Measurements from ENCODE around the gene CORO7. TPM values are rescaled to one million over a fixed set of nuclear protein-coding genes. Genes with fewer than 3 reads are reported as not detected.

CORO7 gene
- total RNA-seq, 1 experiment from 2014 or later, result 13.1 TPM

DNA sequence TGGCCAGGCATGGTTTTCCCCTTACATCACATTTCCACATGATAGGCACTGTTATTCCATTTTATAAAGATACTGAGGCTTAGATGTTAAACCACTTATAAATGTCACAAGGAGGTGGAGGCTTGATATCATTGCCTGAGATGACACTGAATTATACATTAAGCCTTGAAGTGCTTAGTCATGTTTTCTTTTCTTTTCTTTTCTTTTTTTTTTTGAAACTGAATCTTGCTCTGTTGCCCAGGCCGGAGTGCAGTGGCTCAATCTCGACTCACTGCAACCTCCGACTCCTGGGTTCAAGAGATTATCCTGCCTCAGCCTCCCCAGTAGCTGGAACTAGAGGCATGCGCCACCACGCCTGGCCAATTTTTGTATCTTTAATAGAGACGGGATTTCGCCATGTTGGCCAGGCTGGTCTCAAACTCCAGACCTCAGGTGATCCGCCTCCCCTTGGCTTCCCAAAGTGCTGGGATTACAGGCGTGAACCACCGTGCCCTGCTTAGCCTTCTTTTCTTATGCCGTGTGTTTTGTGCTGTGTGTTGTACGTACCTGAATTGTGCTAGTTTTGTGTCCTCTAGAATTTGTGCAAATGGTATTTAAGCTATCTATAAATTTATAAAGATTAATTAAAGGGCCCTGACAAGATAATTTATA, 10.5 kb upstream of the CORO7 start:
- no peak for DNase-seq (ENCODE audit: extremely low read depth, low read depth)

DNA sequence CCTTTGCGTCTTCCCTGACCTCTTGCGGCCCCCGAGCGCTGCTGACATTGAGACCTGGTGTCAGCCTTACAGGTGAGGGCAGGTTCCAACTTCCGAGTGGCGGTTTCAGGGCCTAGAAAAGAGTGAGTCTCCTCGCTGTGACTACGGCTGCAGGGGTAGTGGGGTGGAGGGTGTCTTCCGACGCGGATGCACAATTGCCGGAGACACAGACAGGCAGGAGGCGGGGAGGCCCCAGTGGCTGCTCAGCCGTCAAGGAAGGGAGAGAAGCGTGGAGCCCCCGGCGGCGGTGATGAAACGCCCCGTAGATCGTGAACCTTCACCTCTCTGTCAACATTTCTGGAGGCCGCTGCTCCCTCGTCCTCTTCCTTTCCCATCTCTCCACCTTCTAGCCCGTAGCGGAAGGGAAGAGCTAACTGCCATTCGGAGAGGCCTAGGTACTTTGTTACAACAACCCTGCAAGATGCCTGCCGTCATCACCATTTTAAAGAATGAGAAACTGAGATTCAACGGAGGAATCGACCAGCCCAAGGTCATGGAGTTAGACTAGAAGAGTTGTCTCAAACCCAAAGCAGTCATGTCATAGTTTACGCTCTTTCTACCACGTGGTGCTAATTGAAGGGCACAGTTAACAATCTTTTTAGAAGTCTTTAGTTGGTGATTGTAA, 9.8 kb upstream of the CORO7 start:
- no peak for DNase-seq (ENCODE audit: extremely low read depth, low read depth)

DNA sequence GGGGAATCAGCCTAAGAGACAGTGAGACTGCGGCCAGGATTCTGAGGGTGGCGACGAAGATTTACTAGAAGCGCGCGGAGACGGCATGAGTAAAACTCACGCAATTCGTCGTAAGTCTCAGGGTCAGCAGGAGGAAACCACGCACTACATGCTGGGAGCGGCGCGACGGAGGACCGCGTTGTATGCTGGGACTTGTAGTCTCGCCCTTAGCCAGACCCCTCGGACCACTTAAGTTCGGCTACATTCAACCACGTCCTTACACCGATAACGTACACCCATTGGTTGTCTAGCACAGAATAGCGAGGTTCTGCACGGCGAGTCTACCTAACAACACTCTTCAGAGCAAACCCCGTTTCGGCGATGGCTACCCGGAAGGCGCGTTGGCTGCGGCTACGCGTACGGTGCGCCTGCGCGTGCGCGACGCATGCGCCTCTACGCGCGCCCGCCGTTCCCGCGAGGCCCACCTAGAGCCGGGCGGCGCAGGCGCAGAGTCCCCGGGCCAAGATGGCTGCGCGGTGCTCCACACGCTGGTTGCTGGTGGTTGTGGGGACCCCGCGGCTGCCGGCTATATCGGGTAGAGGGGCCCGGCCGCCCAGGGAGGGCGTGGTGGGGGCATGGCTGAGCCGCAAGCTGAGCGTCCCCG, 9.1 kb upstream of the CORO7 start, which contains the start of gene DNAJA3:
DNAJA3 (plus strand) TSS at position 491 of the 643 bp plus-strand sequence; CDS start at position 505, 14 bp downstream.
- DNase-seq (ENCODE audit: extremely low read depth, low read depth), result peak; percentile 96

DNA sequence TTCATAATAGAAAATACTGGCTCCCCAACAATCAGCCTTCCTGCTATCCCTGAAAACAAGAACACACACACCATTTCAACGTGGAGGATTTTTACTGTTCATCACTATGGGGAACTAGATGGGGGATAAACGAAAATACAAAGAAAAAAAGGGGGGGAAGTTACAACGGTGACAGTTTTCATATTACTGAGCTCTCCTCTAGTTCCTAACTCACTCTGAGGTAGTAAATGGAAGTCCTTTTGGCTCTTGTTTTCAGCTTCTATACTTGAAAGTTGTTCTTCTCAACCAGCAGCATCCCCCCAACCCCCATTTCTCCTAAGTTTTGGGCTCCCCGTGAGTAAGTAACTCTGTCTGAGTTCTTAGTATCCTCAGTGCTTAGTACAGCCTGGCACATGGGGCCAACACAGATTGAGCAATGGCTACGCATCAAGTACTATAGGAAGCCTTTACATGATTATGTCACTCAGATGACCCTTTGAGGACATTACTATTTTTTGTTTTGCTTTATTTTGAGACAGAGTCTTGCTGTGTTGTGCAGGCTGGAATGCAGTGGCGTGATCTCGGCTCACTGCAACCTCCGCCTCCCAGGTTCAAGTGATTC, 4.2 kb upstream of the CORO7 start:
- no peak for DNase-seq (ENCODE audit: extremely low read depth, low read depth)

DNA sequence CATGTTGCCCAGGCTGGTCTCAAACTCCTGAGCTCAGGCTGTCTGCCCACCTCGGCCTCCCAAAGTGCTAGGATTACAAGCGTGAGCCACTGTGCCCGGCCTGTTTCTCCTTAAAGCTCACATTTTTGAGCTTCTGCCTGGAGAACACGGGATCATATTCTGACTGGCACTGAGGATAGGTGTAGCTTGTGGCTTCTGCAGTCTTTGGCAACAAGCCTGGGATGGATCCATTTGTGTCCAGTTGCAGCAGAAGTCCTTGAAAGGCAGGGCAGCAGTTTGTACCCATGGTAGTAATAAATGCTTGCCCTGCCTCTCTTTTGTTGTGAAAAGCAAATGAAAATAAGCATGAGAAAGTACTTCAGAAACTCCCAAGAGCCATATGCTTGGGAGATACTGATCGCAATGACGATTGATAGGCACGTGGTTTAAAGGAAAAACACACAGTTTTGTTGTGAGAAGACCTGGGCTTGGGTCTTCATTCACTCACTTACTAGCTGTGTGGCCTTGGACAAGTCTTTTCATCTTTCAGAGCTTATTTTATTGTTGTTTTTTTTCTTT, 3.1 kb upstream of the CORO7 start:
- DNase-seq (ENCODE audit: extremely low read depth, low read depth), result no peak

DNA sequence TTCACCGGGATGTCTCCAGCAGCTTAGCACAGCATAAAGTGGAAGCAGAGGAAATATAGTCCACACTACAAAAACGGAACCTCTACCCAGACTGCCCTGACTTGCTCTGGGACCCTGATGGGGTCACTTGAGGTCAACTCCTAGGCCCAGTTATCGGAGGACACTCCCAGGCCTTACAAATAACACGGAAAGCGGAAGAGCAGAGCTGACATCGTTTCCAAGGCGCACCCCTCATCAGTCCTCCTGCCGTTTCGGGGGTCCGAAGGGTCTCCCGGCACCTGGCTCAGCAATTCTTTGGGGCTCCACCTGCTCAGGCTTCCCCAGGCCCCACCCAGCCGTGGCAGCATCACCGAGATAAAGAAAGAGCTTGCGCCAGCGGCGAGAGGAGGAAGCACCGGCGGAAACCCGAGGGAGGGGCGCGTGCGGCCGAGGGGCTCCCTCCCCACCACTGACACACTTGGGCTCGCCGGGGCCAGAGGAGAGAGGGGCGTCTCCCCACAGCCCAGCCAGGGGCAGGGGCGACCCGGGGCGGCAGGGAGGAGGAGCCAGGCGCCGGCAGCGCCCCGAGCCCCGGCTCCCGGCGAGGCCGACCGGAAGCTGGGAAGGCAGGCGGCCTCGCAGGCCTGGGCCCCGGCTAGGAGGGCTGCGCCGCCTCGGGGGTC, 727 bp downstream of the CORO7 start:
- no peak for DNase-seq (ENCODE audit: extremely low read depth, low read depth)

DNA sequence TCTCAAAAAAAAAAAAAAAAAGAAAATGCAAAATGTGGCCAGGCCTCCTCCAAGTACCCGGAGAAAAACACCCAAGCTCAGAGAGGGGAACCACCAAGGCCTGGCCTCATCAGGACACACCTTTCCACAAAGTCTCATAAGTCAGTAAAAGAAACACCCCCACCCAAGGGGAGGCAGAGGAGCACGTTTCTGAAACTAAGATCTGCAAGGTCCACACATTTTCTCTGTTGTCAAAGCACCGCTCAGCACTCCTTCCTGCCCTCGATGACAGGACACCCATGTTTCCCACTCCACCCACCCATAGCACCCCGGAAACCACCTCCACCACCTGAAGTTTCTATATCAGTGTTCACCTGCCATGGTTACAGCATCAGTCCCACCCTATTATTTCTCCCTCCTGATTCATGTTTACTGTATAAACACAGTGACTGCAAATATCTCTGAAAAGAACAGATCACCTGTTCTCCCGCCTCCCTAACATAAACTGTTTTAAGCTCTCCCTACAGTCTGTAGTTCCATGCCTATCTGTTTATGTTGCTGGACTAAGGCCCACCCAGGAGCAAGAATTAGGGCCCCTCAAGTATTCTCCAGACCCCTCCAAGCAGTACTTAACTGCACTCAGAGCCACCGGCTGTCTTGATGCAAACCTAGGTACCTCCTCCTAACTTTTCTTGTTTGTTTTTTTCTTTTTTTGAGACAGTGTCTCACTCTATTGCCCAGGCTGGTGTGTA, 2.0 kb downstream of the CORO7 start:
- no peak for DNase-seq (ENCODE audit: extremely low read depth, low read depth)

DNA sequence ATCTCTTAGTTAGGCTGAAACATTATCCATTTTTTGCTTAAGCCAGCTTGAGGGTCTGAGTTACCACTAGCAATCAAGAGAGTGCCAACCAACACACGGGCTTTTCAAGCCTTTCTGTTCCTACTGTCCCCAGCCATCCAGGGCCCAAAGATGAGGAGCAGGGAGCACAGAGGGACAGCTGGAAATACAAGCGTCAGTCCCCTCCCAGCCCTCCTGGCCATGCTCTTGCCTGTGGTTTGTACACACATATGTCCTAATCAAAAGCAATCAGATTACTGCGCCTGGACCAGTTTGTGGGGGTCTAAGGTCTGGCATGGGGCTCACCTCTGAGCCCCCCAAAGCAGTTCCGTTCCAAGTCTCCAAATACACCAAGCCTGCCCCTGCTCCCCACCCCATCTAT, 3.5 kb downstream of the CORO7 start:
- no peak for DNase-seq (ENCODE audit: extremely low read depth, low read depth)

DNA sequence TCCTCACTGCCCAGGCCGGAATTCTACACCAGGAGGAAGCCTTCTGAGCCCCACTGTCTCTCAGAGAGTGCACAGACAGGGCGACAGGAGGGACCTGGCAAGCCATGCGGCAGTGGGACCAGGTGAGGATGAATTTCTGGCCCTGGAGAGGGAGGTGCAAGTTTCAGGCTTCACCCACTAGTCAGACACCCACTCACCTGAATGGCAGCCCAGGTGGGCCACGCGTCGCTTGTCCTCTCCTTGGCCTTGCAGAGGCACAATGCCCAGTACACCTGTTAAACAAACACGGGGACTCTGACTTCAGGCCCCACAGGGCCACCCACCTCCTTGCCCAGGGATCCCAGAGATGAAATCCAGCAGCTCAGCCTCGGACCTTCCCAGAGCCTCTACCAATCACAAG, 4.2 kb downstream of the CORO7 start:
- no peak for DNase-seq (ENCODE audit: extremely low read depth, low read depth)

DNA sequence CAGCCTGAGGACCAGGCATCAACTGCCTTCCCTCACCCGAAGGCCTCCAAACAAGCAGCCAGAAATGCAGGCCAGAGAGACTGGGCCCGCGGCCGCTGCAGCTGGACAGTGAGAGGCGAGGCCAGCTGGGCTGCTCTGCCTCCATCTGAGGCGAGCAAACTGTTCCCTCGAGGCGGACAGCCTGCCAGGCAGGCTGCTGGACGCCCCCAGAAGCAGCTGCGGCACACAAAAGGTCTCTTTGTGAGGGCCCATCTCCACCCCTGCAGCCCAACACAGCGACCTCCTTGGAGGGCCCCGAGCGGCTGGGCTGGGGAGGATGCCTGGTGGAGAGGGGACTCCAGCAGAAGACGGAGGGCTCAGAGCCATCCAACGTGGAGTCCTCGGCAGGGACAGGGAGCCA, 4.7 kb downstream of the CORO7 start:
- DNase-seq (ENCODE audit: extremely low read depth, low read depth), result no peak

DNA sequence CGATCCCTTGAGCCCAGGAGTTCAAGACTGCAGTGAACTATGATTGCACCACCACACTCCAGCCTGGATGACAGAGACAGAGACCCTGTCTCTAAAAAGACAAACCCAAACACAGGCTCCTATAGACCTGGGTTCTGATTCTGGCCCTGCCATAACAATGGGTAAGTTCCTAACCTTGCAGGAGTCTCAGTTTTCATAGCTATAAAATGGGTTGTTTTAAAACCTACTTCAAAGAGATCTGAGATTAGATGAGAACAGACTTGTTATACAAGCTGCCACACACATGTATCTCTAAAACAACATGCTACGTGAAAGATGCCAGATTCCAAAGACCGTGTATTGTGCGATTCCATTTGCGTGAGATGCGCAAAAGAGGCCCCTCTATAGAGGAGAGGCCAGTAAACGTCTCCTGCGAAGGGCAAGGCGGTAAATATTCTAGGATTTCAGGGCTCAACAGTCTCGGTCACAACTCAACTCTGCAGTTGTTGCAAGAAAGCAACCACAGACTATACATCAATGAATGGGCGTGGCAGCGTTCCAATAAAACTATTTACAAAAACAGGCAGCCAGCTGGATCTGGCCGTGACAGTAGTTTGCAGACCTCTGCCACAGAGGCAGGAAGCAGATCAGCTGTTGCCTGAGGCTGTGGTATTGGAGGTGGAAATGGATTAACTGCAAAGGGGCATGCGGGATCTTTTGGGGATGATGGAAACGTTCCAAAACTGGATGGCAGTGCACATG, 5.9 kb downstream of the CORO7 start:
- DNase-seq (ENCODE audit: extremely low read depth, low read depth), result no peak

DNA sequence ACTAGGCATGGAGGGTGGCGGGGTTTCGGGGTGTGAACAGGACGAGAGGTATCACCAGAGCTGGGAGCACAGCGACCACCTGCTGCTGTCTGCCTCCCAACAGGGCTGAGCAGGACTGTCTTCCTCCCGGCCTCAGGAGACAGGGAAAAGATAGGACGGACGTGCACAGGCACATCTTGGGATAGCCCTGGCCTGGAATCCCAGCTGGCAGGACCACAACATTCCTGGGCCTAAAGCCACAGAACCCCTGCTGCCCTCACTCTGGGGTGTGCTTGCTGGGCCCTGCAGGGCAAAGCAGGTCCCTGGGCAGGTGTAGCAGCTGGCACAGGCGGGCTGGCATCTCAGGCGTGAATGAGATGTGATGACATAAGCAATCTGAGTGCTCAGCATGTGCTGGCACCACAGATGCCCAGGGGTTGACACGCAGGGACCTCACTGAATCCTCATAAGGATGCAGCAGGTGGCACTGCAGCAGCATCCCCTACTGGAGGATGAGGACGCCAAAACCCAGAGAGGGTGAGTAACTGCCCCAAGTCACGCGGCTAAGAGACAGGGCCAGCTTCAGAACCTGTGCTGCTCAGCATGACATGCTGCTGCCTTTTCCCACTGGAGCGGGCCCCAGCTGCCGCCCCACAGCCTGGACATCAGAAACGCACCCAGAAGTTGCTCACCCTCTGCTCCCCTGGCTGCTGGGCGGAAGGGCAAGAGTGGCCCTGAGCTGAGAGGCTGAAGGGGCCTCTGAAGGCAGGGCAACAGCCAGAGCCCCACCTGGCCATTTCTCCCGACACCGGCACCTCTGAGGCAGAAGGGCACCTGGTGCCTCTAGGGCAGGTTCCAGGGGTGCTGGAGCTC, 7.1 kb downstream of the CORO7 start:
- no peak for DNase-seq (ENCODE audit: extremely low read depth, low read depth)

DNA sequence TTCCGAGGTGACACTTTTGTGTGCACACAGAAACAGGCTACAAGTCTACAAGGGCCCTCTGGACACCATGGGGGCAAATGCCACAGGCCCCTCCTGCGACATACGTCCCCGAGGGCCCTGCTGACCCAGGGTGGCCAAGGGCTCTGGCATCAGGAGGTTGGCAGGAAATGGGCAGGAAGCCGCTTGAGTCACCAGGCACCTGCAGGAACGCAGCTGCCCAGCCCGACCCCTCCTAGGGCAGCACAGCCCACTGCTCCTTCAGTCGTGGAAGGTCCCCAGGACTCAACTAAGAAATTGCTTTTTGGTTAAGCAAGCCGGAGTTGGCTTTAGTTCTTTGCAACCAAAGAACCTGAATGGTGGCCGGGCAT, 8.1 kb downstream of the CORO7 start:
- DNase-seq (ENCODE audit: extremely low read depth, low read depth), result no peak

DNA sequence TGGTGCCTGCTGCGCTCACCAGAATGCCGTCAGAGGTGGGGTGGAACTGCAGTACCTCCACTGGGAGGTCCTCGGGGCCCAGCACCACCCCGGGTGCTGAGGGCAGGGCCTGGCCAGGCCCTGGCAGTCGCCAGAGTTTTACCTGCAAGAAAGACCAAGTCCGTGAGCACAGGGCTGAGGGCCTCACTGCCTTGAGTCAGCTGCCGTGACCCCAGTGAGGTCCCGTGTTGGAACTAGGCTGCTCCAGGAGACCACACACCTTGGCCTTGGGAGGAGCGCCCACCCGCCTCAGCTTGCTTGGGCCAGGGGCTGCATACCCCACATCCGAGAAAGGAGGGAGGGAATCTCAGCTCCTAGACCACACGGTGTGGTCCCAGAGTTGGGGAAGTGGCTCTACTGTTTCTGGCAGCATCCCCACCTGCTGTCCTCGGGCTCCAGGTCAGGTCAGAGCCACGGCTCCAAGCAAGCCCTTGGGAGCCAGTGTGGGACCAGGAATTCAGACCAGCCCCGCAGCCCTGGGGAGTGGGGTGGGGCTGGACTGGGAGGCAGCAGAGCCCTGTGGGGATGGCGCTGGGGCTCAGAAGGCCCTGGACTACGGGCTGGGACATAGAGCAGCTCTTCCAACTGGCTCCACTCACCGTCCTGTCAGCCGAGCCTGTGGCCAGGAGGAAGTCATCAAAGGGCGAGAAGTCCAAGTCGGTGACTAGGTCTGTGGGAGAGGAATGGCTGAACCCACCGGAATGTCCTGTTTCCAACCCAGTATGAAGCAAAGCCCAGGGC, 8.7 kb downstream of the CORO7 start:
- no peak for DNase-seq (ENCODE audit: extremely low read depth, low read depth)

DNA sequence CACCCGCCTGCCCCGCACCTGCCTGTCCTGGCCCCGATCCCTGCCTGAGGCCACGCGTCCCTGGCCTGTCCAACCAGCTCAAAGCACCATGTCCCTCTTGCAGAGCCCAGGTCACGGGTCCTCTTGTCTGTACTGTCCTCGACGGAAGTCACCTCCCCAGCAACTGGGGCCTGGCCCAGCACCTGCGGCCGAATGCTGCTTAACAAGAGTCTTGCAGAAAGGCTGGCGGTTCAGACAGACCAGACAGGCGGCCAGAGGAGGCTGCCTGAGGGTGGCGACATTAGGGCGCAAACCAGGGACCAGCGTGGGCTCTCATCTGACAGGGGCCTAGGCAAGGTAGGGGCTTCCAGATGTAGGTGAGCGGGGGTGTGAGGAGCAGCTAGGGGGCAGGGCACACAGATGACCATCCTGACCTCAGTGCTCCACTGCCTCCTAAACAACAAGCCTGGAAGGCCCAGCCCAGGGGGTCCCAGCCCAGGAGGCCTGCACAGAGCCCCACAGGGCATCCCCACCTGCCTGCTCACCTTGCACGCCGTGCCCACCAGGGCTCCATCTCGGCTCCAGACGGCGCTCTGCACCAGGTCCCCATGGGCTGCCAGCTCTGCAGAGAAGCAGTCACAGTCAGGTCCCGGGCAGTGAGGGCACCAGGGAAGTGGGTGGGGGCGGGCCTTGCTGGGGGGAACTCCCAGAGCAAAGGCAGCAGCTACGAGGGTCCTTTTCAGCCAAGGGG, 11.3 kb downstream of the CORO7 start:
- DNase-seq (ENCODE audit: extremely low read depth, low read depth), result no peak

DNA sequence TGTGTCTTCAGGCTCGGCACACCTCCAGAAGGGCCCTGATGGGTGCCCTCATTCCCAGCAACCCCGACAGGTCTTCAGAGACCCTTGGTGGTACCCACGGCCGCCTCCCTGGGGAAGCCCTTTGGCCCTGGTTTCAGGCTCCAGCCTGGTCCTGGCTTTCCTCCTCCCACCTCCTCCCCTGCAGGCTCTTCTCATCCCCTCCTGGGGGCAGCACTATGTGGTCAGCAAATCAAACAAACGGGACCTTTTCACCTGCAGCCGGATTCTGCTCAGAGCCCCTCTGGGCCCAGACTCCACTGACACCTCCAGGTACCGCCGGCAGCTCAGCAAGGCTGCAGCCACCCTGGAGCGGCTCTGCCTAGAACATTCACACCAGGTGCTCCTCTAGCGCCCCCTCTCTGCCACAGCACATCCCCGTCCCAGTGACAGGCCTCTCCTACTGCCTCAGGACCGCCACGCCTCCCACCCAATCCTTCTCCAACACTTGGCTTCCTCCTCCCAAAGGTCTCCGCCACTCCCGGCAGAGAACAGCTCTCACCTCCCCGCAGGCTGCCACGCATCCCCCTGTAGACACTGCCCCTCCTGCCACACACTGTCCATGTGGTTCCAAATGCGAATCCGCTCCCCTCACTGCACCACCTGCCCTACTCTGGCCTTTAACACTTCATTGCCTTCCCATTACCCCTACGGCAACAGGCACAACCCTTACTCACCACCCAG, 12.0 kb downstream of the CORO7 start:
- DNase-seq (ENCODE audit: extremely low read depth, low read depth), result peak; percentile 54
